Erythroblast (primary cell): Measurements from ENCODE around the gene CACNA1C.

Experiments
- GATA1 ChIP-seq: IDR thresholded peaks from 2 replicates; pipeline ENCODE4 v1.6.1; 2011; ENCODE audit warnings: low read depth, mild to moderate bottlenecking, control low read depth, low read length, moderate library complexity
- POLR2A ChIP-seq: IDR thresholded peaks from 2 replicates; pipeline ENCODE4 v1.6.1; 2011; ENCODE audit warnings: mild to moderate bottlenecking, low read length

- TF ChIP-seq POLR2A (no peak), GATA1 (no peak)
These were observed 576.3 kb downstream of the CACNA1C start for GRCh38 chr12:2629051-2629450.
